Hypothalamus (tissue), 51 donors: ENCODE data around the gene ALKBH4.
"Not testable (repeated sequence)": the region's sequence is repeated elsewhere in the genome, so short reads cannot be mapped to it uniquely, and the experiment has no call there.

Experiments
- DNase-seq, 51 donors: peaks; one replicate each; lab custom pipeline; 2025; lab: John Stamatoyannopoulos, UW

Gene ALKBH4, protein sequence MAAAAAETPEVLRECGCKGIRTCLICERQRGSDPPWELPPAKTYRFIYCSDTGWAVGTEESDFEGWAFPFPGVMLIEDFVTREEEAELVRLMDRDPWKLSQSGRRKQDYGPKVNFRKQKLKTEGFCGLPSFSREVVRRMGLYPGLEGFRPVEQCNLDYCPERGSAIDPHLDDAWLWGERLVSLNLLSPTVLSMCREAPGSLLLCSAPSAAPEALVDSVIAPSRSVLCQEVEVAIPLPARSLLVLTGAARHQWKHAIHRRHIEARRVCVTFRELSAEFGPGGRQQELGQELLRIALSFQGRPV

GRCh38 chr7:102464577-102465280, at the start of gene ALKBH4, which contains the start of gene LRWD1:
ALKBH4 (minus strand) TSS chr7:102464863; CDS start chr7:102464836, 27 bp downstream.
LRWD1 (plus strand) TSS chr7:102464984; CDS start chr7:102465081, 97 bp downstream.
- peak; percentile 30 to 94 (median 83) for DNase-seq

DNA sequence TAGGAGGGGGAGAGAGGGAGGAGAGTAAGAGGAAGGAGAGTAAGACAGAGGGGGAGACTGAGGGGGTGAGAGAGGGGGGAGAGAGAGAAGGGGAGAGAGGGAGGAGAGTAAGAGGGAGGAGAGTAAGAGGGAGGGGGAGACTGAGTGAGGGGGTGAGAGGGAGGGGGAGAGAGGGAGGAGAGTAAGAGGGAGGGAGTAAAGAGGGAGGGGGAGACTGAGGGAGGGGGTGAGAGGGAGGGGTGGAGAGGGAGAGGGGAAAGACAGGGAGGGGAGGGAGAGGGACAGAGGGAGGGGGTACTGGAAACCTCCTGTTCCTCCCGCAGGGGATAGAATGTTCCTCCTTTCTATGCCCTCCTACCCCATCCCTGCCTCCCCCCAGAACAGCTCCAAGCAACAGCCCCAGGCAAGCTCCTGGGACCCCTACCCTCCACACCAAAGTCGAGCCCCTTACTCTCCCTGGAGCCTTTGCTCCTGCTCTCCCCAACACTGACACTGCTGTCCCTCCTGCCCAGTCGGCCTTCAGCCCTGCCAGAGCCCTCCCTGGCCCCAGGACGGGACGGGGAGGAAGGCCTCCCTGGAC, 48.1 kb upstream of the ALKBH4 start:
- DNase-seq, result not testable (repeated sequence)

DNA sequence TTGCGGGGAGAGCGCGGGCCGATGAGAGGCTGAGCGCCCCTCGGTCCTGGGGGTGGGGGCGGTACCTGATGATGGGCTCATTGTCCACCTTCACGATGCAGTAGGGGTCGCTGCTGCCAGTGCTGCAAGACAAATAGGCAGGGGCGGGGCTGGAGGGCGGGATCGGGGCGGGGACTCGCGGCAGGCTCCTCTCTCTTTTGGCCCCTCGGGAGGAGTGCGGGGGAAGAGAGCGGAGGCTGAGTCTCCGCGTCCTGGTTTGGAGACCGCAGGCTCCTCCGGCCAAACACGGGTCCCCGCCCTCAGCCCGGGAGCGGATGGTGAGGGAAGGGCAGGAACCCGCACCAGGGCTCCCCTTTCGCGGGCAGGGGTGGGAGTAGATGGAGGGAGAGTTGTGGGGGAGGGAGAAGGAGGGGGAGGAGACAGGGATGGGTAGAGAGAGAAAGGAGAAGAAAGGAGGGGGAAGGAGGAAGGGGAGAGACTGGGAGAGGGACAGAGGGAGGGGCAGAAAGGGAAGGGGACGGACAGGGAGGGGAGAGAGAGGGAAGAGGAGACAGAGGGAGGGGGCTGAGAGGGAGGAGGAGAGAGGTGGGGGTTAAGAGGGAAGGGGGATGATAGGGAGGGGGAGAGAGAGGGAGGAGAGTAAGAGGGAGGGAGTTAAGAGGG, 47.3 kb upstream of the ALKBH4 start:
- not testable (repeated sequence) for DNase-seq

DNA sequence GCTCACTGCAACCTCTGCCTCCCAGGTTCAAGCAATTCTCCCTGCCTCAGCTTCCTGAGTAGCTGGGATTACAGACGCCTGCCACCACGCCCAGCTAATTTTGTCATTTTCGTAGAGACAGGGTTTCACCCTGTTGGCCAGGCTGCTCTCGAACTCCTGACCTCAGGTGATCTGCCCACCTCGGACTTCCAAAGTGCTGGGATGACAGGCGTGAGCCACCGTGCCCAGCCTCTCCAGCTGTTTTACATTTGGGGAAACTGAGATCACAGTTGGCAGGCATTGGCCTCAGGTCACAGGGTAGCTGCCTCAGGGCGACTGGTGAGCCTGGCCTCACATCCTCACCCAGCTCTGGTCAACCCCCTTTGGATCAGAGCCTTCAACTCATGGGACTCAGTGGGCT, 45.9 kb upstream of the ALKBH4 start:
- not testable (repeated sequence) for DNase-seq

- DNase-seq, result not testable (repeated sequence)
Measured at GRCh38 chr7:102507410-102508088, 42.9 kb upstream of the ALKBH4 start.

- DNase-seq, result not testable (repeated sequence)
Measured at GRCh38 chr7:102505298-102506185, 40.9 kb upstream of the ALKBH4 start.

DNA sequence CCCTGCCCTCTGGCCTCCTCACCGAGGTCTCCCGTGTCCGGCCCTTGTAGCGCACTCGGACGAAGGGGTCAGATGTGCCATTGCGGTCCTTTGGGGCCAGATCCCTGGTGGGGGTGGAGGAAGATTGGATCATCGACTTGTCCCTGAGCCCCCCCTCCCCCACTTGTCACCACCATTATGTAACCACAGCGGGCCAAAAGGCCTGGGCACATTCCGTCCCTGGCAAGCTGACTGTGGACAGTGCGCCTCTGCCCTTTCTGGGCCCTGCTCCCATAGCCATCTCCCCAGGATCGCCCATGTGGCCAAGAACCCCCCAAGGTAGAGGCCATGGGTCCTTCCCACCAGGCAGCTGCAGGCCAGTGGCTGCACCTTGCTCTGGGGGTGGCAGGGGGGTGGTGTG, 38.5 kb upstream of the ALKBH4 start:
- DNase-seq, result not testable (repeated sequence)

GRCh38 chr7:102498321-102498720, 33.7 kb upstream of the ALKBH4 start:
- DNase-seq, result not testable (repeated sequence)

DNA sequence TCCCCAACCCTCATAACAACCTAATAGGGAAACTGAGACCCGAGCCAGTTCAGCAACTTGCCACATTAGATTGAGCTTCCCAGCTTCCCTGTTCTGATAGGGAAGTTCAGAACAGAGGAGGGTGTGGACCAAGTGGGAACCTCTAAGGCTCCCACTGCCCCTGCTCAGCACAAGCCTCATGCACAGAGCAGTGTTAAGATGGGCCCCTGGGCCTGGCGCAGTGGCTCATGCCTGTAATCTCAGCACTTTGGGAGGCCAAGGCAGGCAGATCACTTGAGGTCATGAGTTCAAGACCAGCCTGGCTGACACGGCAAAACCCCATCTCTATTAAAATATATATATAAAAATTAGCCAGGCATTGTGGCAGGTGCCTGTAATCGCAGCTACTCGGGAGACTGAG, 32.6 kb upstream of the ALKBH4 start:
- not testable (repeated sequence) for DNase-seq

- DNase-seq, result not testable (repeated sequence)
Measured at GRCh38 chr7:102496861-102497260, 32.2 kb upstream of the ALKBH4 start.

DNA sequence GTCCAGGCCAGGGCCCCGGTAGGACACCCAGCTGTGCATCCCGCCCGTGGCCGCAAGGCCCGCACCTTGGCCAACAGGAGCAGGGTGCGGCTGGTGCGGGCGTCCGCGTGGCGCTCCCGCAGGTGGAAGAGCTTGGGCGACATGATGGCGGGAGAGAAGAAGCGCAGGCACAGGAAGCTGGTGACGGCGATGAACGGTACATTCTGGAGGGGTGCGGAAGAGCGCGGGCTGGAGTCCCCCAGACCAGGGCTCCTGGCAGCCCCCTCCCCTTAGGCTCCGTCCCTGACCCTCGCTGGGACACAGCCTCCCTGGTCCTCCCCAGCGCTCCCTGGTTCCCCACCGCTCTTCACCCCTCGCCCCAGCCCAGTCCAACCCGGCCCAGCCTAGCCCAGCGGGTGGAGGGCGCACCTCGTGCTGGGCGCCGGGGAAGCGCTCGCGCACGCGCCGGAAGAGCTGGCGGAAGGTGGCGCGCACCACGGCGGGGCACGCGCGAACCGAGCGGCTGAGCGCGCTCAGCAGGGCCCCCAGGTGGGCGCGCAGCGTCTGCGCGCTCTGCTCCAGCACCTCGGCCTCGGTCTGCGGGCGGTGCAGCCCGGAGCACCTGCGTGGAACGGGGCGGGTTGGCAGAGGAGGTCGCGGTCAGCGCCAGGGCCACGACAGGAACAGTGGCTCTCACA, 29.9 kb upstream of the ALKBH4 start:
- DNase-seq, result not testable (repeated sequence)

DNA sequence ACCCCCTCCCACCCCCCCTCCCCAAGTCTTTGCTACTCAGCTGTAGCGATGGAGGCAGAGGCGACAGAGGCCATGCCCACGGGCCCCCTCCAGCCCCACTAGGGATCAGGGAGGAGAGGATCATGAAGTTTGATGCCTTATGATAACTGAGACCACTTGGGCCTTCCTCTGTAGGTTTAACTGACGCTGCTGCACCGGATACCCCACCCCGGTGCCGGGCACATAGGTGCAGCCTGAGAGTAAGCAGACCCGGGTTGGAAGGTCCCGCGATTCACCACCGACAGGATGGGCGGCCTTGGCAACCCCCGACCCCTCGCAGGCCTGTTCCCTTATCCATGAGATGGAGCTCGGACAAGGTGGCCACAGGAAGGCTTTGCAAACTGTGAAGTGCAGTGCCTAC, 29.4 kb upstream of the ALKBH4 start:
- not testable (repeated sequence) for DNase-seq

- DNase-seq, result not testable (repeated sequence)
Measured at GRCh38 chr7:102493220-102493935, 28.7 kb upstream of the ALKBH4 start.

GRCh38 chr7:102490529-102491075, 25.9 kb upstream of the ALKBH4 start:
- not testable (repeated sequence) for DNase-seq

DNA sequence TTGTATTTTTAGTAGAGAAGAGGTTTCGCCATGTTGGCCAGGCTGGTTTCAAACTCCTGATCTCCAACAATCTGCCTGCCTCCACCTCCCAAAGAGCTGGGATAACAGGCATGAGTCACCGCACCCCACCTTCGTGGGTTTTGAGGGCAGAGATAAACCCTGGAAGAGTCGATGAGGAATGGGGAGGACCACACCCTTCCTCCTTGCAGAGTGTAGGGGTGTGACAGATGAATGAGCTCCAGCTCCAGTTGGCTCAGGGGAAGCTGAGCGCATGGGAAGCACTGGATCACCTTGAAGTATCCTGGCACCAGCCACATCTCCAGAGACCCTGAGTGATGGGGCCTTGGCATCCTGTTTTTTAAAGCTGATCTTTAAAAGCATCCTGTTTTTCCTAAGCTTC, 19.7 kb upstream of the ALKBH4 start:
- DNase-seq, result not testable (repeated sequence)

GRCh38 chr7:102481962-102482361, 17.3 kb upstream of the ALKBH4 start:
- DNase-seq, result not testable (repeated sequence)

DNA sequence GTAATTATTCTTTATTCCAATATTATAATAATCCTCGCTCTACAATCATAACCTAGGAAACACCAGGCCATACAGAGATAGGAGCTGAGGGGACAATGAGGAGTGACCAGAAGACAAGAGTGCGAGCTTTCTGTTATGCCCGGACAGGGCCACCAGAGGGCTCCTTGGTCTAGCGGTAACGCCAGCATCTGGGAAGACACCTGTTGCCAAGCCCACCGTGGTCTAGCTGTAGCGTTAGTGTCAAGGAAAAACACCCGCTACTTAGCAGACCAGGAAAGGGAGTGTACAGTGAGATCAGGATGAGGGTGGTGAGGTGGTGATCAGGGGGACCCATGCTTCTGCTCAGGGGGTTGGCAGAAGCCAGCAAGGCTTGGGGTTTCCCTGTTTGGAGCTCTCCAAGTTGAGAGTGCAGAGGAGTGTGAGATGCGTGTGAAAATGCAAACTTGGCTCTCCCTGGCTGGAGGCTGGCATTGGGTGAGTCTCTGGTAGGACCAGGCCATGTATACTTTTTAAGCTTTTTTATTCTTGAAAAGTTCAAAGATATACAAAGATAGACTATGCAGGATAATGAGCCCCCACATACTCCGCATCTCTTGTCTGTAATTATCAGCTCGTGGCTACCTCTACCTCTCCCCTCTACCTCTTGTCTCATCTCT, 15.4 kb upstream of the ALKBH4 start:
- DNase-seq, result not testable (repeated sequence)
